DMS 273 (cell line): ENCODE results near the gene PFKFB3.

Experiments
- DNase-seq: peaks from one replicate; lab custom pipeline; 2025; ENCODE audit not compliant: unreplicated experiment; lab: John Stamatoyannopoulos, UW

The PFKFB3 gene

DNA sequence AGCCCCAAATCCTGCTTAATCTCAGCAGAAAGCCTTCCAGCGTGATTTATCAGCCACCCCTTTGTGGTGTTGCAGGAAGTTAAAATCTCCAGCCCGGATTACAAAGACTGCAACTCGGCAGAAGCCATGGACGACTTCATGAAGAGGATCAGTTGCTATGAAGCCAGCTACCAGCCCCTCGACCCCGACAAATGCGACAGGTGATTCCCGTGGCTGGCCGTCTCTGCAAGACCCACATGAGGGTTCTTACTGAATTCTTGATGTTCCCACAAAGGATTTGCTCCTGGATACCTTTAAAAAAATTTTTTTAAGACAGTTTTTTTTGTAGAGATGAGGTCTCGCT lies 16.7 kb downstream of the PFKFB3 start:
- DNase-seq, result no peak

DNA sequence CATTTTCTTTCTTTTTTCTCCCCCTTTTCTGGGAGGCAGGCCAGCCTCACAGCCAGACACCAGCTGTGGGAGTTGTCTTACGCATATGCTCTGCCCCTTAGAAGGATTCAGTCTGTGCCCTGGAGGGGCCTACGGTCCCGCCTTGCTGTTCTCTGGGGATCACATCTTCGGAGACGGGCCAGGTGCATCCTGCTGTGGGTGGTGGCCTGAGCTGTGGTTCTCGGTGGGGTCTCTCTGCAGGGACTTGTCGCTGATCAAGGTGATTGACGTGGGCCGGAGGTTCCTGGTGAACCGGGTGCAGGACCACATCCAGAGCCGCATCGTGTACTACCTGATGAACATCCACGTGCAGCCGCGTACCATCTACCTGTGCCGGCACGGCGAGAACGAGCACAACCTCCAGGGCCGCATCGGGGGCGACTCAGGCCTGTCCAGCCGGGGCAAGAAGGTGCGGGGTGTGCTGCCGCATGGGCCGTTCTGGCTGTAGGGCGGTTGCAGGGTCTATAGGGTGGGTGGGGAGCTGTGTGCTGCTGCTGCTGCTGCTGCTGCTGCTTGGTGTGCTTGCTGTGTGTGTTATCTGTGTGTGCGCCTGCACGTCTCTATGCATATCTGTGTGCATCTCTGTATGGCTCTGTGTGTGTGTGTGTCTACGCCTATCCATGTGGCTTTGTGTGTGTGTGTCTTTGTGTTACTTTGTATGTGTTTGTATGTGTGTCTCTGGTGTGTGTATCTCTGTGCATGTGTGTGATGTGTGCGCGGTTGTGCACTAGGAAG lies 17.9 kb downstream of the PFKFB3 start:
- no peak for DNase-seq

DNA sequence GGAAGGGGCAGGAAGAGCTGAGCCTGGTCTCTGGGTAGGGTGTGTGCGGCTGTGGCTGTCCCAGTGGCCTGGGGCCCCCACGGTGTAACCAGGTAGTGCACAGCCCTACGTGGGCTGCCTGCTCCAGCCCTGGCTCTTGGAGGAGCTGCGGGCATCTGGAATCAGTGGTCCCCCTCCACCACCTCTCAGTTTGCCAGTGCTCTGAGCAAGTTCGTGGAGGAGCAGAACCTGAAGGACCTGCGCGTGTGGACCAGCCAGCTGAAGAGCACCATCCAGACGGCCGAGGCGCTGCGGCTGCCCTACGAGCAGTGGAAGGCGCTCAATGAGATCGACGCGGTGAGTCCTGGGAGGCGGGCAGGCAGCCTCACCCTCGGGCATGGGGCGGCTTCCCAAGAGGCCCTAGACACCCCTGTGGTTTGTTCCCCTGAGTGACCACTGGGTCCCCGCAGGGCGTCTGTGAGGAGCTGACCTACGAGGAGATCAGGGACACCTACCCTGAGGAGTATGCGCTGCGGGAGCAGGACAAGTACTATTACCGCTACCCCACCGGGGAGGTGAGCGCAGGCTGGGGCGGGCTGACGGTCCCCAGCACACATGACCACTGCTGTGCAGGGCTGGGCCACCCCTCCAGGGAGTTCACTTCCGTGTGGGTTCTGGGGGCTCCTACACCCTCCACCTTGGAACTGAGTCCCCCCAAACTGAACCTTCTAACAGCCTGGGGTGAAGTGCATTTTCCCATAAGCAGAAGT lies 18.6 kb downstream of the PFKFB3 start:
- DNase-seq, result no peak

DNA sequence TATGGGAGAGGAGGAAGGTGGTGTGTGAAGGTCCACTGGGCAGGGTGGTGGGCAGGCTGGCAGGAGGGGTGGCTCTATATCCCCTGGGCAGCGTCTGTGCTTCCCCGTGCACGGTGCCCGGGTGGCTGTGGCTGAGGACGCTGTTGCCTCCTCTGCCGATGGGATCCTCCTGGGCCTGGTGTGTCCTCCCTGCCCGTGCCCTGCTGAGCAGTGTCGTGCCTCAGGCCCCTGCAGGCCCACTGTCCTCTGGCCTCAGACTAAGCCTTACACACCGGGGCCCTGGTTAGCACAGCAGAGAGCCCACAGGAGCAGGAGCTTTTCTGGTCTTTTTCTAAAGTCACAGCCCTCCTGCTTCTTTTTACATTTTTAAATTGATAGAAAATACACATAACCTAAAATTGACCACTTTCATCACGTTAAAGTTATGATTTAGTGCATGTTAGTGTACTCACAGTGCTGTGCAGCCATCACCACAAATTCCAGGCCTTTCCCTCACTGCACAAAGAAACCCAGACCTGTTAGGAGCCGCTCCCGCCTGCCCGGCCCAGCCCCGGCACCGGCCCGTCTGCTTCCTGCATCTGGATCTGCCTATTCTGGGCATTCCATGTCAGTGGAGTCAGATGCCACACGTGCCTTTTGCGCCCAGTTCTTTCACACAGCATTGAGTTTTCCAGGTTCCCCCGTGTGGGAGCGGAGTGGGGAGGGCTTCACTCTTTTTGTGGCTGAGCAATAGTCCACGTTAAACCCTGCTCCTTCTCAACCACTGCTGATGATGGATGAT lies 19.4 kb downstream of the PFKFB3 start:
- DNase-seq, result peak; percentile 6

DNA sequence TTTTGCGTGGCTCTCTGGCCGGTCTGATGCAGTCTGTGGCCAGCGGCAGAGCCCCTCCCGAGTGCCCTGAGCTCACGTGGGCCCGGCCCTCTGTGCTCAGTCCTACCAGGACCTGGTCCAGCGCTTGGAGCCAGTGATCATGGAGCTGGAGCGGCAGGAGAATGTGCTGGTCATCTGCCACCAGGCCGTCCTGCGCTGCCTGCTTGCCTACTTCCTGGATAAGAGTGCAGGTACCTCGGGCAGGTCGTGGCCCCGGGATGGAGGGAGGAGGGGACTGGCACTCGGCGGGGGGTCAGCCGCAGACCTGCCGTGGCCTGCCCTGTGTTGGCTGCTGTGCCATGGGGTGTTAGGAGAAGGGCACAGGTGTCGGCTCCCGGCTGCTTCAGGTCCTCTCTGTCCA lies 20.0 kb downstream of the PFKFB3 start:
- DNase-seq, result no peak

DNA sequence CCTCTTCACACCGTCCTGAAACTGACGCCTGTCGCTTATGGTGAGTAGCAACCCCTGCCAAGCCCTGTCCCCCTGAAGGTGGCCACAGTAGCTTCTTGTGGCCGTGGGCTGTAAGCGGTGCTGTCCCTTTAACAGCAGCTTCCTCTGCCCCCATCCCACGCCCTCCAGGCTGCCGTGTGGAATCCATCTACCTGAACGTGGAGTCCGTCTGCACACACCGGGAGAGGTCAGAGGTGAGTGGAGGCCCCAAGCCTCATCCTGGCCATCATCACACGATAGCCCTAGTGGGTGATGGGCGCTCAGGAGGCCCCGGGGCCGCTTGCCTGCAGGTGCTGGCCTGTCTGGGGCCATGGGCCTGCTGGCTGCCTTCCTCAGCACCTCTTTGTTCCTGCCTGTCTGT lies 21.2 kb downstream of the PFKFB3 start:
- no peak for DNase-seq

- DNase-seq, result no peak
Measured at GRCh38 chr10:6224781-6225180, 22.0 kb downstream of the PFKFB3 start.

DNA sequence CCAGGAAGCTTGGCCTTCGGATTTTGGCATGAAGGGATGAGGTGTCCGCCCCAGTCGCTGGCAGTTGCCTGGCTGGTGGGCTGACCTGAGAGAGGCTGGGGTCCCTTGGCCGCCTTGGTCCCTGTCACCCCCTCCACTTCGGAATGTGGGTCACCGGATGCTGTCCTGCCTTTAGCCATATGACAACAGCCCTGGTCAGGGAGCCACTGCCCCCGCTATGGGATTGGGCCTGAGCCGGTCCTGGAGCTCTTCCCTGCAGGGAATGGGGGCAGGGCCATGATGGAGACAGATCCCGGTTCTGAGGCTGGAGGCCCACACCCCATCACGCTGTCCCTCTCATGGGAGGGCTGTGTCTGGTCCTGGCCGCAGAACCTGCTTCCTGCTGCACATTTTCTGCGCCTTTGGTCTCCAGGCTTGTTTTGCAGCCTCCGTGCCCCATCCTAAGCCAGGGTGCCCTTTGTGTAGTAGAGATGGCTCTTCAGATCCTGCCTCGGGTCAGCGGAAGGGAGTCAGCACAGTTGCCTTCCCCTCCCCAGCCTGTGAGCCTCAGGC lies 22.6 kb downstream of the PFKFB3 start:
- no peak for DNase-seq

DNA sequence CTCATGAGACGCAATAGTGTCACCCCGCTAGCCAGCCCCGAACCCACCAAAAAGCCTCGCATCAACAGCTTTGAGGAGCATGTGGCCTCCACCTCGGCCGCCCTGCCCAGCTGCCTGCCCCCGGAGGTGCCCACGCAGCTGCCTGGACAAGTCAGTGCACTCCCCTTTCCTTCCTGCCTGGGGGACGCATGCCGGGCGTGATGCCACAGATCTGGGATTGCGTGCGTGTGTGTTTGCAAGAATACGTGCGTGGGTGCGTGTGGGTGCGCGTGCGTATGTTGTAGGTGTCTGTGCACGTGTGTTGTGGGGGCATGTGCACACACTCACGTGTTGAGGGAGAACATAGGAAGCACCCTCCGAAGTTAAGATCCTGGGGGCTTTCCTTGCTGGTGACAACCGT lies 23.5 kb downstream of the PFKFB3 start:
- DNase-seq, result no peak

- no peak for DNase-seq
Measured at GRCh38 chr10:6227346-6227745, 24.6 kb downstream of the PFKFB3 start.

DNA sequence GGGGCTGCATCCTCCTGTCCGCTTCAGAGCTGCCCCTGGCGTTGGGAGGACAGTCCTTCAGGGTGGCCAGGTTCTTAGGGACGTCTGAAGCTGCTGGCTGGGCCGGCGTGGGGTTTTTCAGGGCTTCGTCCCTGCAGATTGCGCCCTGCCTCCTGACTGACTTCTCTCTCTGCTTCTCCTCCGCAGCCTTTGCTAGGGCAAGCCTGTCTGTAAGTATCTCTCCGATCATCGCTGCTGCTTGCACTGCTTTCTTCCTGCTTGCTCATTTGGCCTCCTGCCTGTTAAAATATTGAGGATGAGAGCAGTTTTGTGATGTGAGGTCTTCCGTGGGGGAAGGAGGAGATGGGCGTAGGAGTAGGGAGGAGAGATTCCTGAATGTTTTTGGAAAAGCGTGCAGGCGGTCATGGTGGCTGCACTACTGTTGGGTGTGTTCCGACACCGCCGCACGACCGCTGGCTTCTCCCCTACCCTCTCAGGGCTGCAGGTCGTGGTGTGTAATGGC lies 25.3 kb downstream of the PFKFB3 start:
- DNase-seq, result no peak

DNA sequence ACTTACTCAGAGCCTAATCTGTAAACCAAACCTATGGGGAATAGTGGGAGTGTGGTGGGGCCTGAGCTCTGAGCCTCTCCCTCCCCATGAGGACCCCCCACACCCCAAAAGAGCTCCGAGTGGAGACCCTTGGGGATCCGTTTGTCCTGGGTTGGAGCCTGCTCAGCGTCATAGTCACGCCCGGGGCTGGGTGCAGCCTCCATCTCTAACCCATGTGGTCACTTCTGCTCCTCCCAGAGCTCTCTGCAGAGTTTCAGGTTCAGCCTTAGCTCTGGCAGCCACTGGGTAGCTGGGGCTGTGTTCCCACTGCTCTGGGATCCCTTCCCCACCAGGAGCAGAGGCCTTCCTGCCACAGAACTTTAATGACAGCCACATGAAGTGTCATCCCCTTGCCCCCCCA lies 25.9 kb downstream of the PFKFB3 start:
- no peak for DNase-seq

DNA sequence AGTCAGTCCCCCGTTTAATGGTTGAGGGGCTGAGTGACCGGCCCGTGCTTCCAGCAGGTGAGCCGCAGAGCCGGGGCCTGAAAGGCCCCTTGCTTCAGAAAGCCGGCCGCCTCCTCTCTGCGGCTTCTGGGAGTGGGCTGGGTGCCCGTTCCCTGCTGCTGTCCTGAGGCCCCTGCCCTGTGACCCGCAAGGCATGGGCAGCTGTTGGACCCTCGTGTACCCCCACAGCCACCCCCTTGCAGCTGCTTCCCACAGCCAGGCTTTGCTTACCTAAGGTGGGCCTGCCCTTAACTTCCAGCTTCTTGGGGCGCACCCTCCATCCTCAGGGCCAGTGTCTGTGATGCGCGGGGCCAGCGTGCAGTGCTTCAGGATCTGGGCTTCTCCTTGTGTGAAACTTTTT lies 26.6 kb downstream of the PFKFB3 start:
- no peak for DNase-seq

GRCh38 chr10:6229746-6230145 lies 27.0 kb downstream of the PFKFB3 start:
- DNase-seq, result no peak

DNA sequence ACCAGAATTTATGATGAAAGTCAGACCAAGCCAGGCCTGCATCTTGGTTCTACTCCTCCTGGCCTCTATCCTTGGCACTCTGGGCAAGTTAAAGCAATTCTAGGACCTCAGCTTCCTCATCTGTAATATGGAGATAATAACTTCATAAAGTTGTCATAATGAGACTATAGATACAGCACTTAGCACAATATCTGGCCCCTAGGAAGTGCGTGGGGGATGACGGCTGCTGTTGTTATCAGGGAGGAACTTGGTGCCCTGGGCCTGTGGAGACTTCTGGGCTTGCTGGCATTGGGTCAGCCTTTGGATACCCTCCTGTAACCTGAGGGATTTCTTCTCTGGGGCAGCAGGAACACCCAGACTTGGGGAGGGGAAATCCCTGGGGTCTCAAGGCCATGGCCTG lies 27.6 kb downstream of the PFKFB3 start:
- no peak for DNase-seq

GRCh38 chr10:6231146-6231545 lies 28.4 kb downstream of the PFKFB3 start:
- DNase-seq, result no peak

DNA sequence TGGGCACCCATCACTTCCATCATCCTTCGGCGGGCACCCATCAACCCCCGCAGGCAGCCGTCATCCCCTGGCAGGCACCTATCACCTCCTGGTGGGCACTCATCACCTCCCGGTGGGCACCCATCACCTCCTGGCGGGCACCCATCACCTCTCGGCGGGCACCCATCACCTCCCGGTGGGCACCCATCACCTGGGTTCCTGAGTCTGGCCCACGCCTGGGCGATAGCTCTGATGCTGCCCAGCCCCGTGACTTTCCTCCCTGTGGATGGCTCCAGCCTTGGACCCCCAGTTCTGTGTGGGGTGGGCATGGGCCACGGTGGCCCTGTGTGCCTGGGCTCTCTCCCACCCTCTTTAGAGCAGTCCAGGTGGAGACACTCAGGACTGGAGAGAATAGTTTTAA lies 29.0 kb downstream of the PFKFB3 start:
- no peak for DNase-seq

DNA sequence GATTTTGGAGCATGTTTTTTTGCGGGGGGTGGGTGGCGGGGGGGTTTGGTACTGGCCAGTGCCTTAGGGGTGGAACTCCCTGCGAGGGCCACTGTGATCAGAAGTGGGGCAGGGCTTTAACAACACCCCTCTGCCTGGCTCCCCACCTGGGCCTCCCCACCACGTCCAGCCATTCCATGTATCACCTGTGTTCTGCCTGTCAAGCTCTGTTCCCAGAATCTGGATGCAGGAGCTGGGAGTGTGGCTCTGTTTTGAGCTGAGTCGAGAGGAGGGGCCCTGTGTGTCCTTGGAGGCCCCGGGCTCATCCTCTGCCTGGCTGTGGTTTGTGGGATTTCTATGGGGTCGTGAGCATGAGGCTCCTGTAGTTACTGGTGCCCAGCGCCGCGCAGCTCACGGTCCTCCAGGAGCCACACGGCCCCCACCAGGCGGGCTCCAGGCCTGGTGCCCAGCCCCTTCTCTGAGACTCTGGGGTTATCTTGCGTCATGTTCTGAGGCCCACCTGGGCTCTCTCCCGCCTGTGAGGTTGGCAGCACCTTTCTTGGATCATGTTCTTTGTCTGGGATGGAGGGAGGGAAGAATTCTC lies 29.6 kb downstream of the PFKFB3 start:
- DNase-seq, result no peak

DNA sequence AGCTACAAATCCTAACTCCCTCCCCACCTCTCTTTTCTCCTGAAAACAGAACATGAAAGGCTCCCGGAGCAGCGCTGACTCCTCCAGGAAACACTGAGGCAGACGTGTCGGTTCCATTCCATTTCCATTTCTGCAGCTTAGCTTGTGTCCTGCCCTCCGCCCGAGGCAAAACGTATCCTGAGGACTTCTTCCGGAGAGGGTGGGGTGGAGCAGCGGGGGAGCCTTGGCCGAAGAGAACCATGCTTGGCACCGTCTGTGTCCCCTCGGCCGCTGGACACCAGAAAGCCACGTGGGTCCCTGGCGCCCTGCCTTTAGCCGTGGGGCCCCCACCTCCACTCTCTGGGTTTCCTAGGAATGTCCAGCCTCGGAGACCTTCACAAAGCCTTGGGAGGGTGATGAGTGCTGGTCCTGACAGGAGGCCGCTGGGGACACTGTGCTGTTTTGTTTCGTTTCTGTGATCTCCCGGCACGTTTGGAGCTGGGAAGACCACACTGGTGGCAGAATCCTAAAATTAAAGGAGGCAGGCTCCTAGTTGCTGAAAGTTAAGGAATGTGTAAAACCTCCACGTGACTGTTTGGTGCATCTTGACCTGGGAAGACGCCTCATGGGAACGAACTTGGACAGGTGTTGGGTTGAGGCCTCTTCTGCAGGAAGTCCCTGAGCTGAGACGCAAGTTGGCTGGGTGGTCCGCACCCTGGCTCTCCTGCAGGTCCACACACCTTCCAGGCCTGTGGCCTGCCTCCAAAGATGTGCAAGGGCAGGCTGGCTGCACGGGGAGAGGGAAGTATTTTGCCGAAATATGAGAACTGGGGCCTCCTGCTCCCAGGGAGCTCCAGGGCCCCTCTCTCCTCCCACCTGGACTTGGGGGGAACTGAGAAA lies 30.4 kb downstream of the PFKFB3 start:
- DNase-seq, result no peak

GRCh38 chr10:6233725-6234277 lies 31.1 kb downstream of the PFKFB3 start:
- no peak for DNase-seq
